Bronchial epithelial cell (primary cell): ENCODE data around the gene HOXC10. TPM values are rescaled to one million over a fixed set of nuclear protein-coding genes. Genes with fewer than 3 reads are reported as not detected.

Source experiments
- DNase-seq: peaks from one replicate; pipeline ENCODE4 v3.0.0-alpha.2; 2010; ENCODE audit warnings: low read depth
- FAIRE-seq: peaks from 2 replicates; lab custom pipeline; 2011; peaks lifted over from hg19 to GRCh38; lab: Jason Lieb, UNC
- H3K27me3 ChIP-seq: 2 replicates; pipeline ENCODE4 v1.5.1; 2011; ENCODE audit warnings: low read length; ENCODE audit not compliant: control insufficient read depth, insufficient read depth
- H3K36me3 ChIP-seq: 2 replicates; pipeline ENCODE4 v1.5.1; 2011; ENCODE audit warnings: low read length; ENCODE audit not compliant: control insufficient read depth, insufficient read depth
- H3K4me3 ChIP-seq: 2 replicates; pipeline ENCODE4 v1.5.1; 2011; ENCODE audit warnings: mild to moderate bottlenecking, low read depth, low read length, control low read depth
- CTCF ChIP-seq: IDR thresholded peaks from 2 replicates; pipeline ENCODE4 v1.5.1; 2011; ENCODE audit warnings: mild to moderate bottlenecking, moderate library complexity, low read length, control low read depth, inconsistent platforms; ENCODE audit not compliant: insufficient read depth, severe bottlenecking
- total RNA-seq: library from RNA; depleted of rRNA; stranded (reverse); fragments of >200 nt; gene quantifications from 2 replicates; pipeline ENCODE4 v1.2.1, GENCODE V29; 2014

Gene HOXC10
- total RNA-seq, 1 donor from 2014 or later: not detected

GRCh38 chr12:54004841-54005530, 20.0 kb downstream of the HOXC10 start:
- peaks cover 88% of the 10 kb centered on the region for H3K27me3 ChIP-seq
- TF ChIP-seq CTCF: no peak
- H3K4me3 ChIP-seq: no peak overlapping the region
- H3K36me3 ChIP-seq: no peaks in the 10 kb centered on the region
- FAIRE-seq (no peak), DNase-seq (no peak)

- Histone ChIP-seq H3K36me3 (no peaks in the 10 kb centered on the region), H3K27me3 (peaks cover 88% of the 10 kb centered on the region), H3K4me3 (no peak overlapping the region)
- no peak for DNase-seq
- TF ChIP-seq CTCF: no peak
- no peak for FAIRE-seq
Observed at GRCh38 chr12:54005531-54005852, 20.5 kb downstream of the HOXC10 start.

GRCh38 chr12:54005853-54006558, 21.1 kb downstream of the HOXC10 start:
- H3K36me3 ChIP-seq: no peaks in the 10 kb centered on the region
- TF ChIP-seq CTCF: peak; percentile 91
- FAIRE-seq (no peak), DNase-seq (peak; percentile 46)
- peak overlapping the region; percentile 5 for H3K4me3 ChIP-seq
- H3K27me3 ChIP-seq: peaks cover 87% of the 10 kb centered on the region

- Histone ChIP-seq H3K4me3 (peak overlapping the region; percentile 5), H3K36me3 (no peaks in the 10 kb centered on the region), H3K27me3 (peaks cover 86% of the 10 kb centered on the region)
- TF ChIP-seq CTCF: no peak
- DNase-seq: no peak
- no peak for FAIRE-seq
Observed at GRCh38 chr12:54006559-54007220, 21.7 kb downstream of the HOXC10 start.

GRCh38 chr12:54007538-54008259, 22.8 kb downstream of the HOXC10 start:
- H3K36me3 ChIP-seq: no peaks in the 10 kb centered on the region
- H3K27me3 ChIP-seq: peaks cover 76% of the 10 kb centered on the region
- H3K4me3 ChIP-seq: no peak overlapping the region
- DNase-seq: no peak
- no peak for FAIRE-seq
- TF ChIP-seq CTCF: no peak
